Islet precursor cell (in vitro differentiated cells): ENCODE measurements around the gene COL8A2.

Experiments used
- DNase-seq: peaks from one replicate; pipeline ENCODE4 v3.0.0-alpha.2; 2018

Gene COL8A2

DNA sequence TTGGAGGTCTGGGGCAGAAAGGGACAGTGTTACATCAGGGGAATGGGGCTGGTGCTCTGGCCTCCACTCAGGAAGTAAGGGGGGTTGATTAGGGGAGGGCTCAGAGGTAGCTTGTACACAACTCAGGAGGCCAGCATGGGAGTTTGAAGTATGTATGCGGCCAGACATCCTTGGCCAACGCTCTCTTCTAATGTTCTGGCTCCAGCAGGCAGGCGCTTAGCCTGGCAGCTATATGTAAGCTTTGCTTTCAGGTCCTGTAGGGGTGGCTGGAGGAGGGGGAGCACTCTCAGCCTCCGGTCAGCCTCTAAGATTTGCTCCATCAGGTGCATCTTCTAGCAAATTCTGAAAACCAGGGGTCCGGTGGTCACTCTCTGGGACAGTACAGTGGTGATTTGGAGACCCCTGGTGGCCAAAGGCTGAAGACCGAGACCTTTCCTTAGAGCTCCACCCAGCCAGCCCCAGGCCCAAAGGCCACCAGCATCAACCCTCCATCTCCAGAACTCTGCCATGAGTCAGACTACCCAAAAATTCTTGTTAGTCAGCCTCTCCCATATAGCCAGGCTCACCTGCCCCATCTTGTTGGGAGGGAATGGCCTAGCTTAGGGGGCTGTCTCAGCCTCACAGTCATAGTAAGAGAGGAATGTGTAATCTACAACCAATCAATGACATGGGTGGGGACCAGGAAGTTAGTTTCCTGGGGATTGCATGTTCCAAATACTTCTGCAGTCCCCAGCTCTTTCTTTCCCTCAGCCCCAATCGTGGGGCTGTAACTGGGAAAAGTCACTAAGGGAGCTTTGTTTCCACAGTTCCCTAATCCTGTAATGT, 9.7 kb upstream of the COL8A2 start:
- DNase-seq: peak; percentile 91

- peak; percentile 81 for DNase-seq
These were observed 9.0 kb upstream of the COL8A2 start for GRCh38 chr1:36134031-36134430.

GRCh38 chr1:36133484-36133883, 8.5 kb upstream of the COL8A2 start:
- no peak for DNase-seq

DNA sequence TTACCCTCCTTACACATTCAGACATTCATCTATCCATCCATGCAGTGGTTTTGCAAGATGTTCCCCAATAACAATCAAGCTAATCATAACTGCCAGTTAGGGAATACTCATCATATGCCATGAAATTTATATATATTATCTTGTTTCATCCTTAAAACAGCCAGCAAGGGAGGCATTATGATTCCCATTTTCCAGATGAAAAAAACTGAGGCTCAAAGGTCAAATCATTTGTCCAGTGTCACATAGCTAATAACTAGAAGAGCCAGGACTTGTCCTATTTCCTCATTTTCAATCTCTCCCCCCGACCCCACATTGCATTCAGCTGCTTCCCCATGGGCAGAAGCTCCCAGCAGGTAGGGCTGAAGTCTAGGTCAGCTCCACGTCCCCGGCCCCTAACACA, 7.0 kb upstream of the COL8A2 start:
- no peak for DNase-seq

DNA sequence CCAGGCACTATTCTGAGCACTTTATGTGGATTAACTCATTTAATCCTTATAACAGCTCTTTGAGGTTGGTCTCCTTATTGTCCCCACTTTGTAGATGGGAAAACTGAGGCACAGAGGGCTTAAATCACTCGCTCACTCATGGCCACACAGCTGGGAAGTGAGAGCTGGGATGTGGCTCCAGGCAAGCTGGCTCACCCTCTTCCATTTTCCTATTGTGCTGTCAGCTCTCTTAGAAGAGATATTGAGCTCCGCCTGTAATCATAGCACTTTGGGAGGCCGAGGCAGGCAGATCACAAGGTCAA, 3.8 kb upstream of the COL8A2 start:
- no peak for DNase-seq

- no peak for DNase-seq
These were observed 3.3 kb upstream of the COL8A2 start for GRCh38 chr1:36128126-36128904.

- DNase-seq: no peak
These were observed 1.9 kb upstream of the COL8A2 start for GRCh38 chr1:36126797-36127500.

DNA sequence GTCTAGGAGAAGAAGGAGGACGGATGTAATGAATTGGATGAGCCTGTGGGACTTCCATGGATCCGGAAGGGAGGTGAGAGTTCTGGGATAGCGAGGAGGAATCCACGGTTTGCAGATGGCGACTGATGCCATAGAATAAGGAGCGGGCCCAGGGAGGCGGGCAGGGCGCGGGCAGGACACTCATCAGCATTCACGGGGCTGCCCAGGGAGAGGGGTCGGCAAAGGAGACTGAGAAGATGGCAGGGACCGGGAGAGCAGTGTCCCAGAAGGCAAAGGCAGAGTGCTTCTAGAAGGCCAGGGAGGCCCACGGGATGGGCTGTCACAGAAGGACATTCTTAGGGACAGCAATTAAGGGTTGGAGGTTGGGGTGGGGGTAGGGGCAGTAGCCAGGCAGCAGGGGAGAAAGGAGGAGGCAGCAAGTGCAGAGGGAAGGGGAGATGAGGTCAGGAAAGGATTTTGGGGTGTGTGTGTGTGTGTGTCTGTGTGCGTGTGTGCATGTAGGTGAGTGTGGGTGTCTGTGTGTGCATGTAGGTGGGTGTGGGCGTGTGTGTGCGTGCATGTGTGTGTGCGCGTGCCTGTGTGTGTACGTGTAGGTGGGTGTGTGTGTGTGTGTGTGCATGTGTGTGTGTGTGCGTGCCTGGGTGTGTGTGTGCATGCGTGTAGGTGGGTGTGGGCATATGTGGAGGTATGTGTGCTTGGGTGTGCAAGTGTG, 1.1 kb upstream of the COL8A2 start:
- no peak for DNase-seq

GRCh38 chr1:36124404-36125128, 456 bp downstream of the COL8A2 start:
- no peak for DNase-seq

DNA sequence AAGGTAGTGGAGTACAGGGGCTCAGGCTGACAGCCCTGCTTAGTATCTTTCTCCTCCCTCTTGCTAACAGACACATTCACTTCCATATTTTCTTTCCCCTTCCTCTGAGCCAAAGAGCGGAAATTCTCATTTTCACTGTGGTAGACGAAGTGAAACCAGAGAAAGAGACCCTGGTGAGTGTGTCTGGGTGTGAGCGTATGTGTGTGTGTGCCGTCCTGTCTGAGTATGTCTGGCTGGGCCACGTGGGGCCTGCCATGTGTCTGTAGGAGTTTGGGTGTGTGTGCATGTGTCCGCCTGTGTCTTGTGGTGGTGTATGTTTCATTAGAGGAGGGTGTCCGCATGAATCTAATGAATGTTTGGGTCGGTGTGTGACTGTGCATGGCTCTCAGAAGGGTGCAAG, 1.7 kb downstream of the COL8A2 start:
- no peak for DNase-seq

DNA sequence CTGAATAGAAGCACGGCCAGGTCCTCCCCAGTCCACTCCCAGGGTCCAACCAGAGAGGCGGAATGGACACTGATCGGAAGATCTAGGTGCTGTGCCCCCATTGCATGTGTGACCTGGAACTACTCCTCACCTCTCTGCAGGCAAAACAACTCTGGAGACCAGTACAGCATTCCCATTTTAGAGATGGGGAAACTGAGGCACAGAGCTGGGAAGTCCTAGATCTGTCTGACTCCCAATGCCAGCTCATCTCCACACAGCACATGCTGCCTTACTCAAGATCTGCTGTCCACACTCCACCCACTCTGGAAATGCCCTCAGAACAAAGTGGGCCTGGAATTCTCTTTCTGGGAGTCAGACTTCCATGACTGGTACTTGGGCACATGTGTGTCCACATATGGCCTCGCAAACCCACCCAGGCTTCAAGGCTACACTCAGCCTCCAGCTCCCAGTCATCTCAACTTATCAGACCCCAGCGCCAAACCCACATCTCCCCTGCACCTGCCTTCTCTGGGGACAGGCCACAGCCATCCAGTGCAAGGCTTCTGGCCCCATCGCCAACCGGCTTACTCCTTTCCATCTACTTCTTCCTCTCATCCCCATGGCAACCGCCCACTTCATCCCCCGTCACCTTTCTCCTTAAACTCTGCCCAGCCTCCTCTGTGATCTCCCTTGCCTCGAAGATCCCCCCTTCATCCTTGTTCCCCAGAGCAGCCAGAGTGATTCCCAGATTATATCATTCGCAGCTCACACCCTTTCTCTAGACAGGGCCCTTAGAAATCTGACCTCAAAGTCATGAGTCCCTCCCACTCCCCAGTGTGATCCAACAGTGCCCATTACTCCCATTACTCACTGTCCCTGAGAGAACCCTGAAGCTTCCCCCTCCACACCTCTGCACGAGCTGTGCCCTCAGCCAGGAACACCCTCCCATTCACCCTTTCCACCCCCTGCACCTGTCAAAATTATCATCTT, 2.7 kb downstream of the COL8A2 start:
- DNase-seq: no peak

GRCh38 chr1:36119456-36119855, 5.6 kb downstream of the COL8A2 start:
- peak; percentile 81 for DNase-seq

- DNase-seq: peak; percentile 37
These were observed 6.4 kb downstream of the COL8A2 start for GRCh38 chr1:36118447-36119204.

DNA sequence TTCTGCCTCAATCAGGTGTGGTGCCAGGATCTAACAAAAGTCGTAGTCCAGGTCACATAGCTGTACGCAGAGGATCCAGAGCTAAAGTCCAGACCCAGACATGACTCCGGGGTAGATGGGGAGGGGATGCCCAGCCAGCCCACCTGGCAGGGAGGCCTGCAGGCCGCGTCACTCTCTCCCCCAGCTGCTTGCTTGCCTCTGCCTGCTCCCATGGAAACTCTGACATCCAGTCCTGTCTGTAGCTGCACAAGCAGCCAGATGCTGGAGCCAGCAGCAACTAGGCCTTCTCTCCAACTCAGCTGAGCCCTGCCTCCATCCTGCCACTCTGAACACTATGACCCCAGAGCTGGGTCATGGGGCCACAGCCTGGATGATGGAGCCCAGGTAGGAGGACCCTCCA, 8.1 kb downstream of the COL8A2 start:
- no peak for DNase-seq

DNA sequence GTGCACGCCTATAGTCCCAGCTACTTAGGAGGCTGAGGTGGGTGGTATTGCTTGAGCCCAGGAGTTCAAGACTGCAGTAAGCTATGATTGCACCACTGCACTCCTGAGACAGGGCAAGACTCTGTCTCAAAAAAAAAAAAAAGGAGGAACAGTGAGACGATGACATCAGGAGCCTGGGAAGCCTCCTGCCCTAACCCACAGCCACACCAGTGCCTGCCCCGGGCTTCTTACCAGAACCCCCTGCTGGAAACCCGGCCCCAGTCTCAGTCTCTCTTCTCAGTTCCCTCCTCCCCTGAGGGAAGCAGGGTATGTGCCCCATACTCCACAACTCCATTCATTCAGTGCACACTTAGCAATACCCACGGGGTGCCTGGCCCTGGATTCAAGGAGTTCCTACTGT, 9.1 kb downstream of the COL8A2 start:
- DNase-seq: peak; percentile 81

- no peak for DNase-seq
These were observed 9.8 kb downstream of the COL8A2 start for GRCh38 chr1:36115200-36115669.

GRCh38 chr1:36114371-36114770, 10.7 kb downstream of the COL8A2 start:
- no peak for DNase-seq

- no peak for DNase-seq
These were observed 12.2 kb downstream of the COL8A2 start for GRCh38 chr1:36112823-36113222.

- no peak for DNase-seq
These were observed 13.9 kb downstream of the COL8A2 start for GRCh38 chr1:36111151-36111550.

DNA sequence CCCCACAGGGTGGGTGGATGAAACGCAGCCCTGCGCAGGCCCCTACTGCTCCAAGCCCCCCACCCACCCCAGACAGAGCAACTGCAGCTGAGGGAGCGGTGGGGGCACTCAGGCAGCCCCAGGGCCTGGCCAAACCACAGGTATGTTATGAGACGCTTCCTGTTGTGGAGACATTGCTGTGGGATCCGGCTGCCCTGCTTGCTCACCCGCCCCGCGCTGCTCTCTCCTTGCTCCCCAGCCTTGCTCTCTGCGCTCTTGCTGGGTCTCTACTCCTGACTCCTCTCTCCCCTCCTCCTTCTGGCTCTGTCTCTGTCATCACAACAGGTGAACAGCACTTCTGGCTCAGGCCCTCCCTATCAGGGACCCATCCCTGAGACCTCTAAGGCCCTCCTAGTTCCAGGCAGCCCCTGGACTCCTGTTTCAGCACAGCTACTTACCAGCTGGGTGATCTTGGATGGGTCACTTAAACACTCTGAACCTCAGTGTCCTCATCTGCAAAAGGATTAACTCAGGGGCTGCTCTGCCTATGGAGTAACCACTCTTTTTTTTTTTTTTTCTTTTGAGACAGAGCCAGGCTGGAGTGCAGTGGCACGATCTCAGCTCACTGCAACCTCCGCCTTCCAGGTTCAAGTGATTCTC, 15.9 kb downstream of the COL8A2 start:
- peak; percentile 94 for DNase-seq
